ENCODE results near the gene WWOX. TPM values are rescaled to one million over a fixed set of nuclear protein-coding genes. Genes with fewer than 3 reads are reported as not detected.

The WWOX gene
- total RNA-seq, 1 donor from 2014 or later = 18.6 TPM

GRCh38 chr16:79128706-79129105, 1029.3 kb downstream of the WWOX start:
- Mint-ChIP-seq H3K4me1 (ENCODE audit: unreplicated experiment) (no peaks in the 10 kb centered on the region), H3K4me3 (ENCODE audit: unreplicated experiment) (no peak overlapping the region), H3K27me3 (ENCODE audit: unreplicated experiment) (no peaks in the 10 kb centered on the region), H3K36me3 (ENCODE audit: low read depth, unreplicated experiment) (no peaks in the 10 kb centered on the region), H3K9me3 (ENCODE audit: unreplicated experiment) (no peaks in the 10 kb centered on the region), H3K27ac (ENCODE audit: unreplicated experiment) (no peak overlapping the region)
- TF ChIP-seq, protein P1, sequence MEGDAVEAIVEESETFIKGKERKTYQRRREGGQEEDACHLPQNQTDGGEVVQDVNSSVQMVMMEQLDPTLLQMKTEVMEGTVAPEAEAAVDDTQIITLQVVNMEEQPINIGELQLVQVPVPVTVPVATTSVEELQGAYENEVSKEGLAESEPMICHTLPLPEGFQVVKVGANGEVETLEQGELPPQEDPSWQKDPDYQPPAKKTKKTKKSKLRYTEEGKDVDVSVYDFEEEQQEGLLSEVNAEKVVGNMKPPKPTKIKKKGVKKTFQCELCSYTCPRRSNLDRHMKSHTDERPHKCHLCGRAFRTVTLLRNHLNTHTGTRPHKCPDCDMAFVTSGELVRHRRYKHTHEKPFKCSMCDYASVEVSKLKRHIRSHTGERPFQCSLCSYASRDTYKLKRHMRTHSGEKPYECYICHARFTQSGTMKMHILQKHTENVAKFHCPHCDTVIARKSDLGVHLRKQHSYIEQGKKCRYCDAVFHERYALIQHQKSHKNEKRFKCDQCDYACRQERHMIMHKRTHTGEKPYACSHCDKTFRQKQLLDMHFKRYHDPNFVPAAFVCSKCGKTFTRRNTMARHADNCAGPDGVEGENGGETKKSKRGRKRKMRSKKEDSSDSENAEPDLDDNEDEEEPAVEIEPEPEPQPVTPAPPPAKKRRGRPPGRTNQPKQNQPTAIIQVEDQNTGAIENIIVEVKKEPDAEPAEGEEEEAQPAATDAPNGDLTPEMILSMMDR (IDR thresholded peaks at IDR 0.05; ENCODE audit: unreplicated experiment) = no peak
- DNase-seq (ENCODE audit: low spot score) = no peak

GRCh38 chr16:79130616-79131015, 1031.2 kb downstream of the WWOX start:
- Mint-ChIP-seq H3K9me3 (ENCODE audit: unreplicated experiment) (no peaks in the 10 kb centered on the region), H3K36me3 (ENCODE audit: low read depth, unreplicated experiment) (no peaks in the 10 kb centered on the region), H3K27ac (ENCODE audit: unreplicated experiment) (no peak overlapping the region), H3K4me3 (ENCODE audit: unreplicated experiment) (no peak overlapping the region), H3K4me1 (ENCODE audit: unreplicated experiment) (peaks cover 7% of the 10 kb centered on the region), H3K27me3 (ENCODE audit: unreplicated experiment) (no peaks in the 10 kb centered on the region)
- TF ChIP-seq, protein P1 (IDR thresholded peaks at IDR 0.05; ENCODE audit: unreplicated experiment) = no peak
- DNase-seq (ENCODE audit: low spot score) = no peak

GRCh38 chr16:79131321-79132075, 1032.0 kb downstream of the WWOX start:
- no peaks in the 10 kb centered on the region for H3K36me3 Mint-ChIP-seq (ENCODE audit: low read depth, unreplicated experiment)
- no peaks in the 10 kb centered on the region for H3K9me3 Mint-ChIP-seq (ENCODE audit: unreplicated experiment)
- H3K27ac Mint-ChIP-seq (ENCODE audit: unreplicated experiment) = no peak overlapping the region
- no peak for DNase-seq (ENCODE audit: low spot score)
- peaks cover 7% of the 10 kb centered on the region for H3K4me1 Mint-ChIP-seq (ENCODE audit: unreplicated experiment)
- H3K4me3 Mint-ChIP-seq (ENCODE audit: unreplicated experiment) = no peak overlapping the region
- H3K27me3 Mint-ChIP-seq (ENCODE audit: unreplicated experiment) = no peaks in the 10 kb centered on the region
- TF ChIP-seq, protein P1 (IDR thresholded peaks at IDR 0.05; ENCODE audit: unreplicated experiment) = no peak

DNA sequence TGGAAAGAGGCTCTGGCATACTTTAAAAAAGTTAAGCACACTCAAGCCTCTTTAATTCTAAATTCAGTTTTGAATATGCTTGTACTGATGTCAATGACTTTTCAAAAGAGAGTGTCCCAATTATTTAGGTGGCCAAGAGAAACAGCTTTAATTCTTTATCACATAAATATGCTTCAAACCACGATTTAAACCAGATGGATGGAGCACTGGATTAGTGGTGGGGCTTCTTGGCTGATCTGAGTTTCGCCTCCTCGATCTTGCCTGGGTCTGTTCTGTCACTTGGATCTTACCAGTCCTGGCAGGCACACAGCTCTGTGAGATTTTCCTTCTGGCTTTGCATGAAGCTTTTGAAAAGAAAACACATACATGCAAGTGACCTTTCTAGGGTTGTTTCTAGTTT, 1033.2 kb downstream of the WWOX start:
- H3K36me3 Mint-ChIP-seq (ENCODE audit: low read depth, unreplicated experiment) = no peaks in the 10 kb centered on the region
- H3K27ac Mint-ChIP-seq (ENCODE audit: unreplicated experiment) = no peak overlapping the region
- no peak for DNase-seq (ENCODE audit: low spot score)
- no peaks in the 10 kb centered on the region for H3K9me3 Mint-ChIP-seq (ENCODE audit: unreplicated experiment)
- H3K4me3 Mint-ChIP-seq (ENCODE audit: unreplicated experiment) = no peak overlapping the region
- TF ChIP-seq, protein P1 (IDR thresholded peaks at IDR 0.05; ENCODE audit: unreplicated experiment) = no peak
- peaks cover 7% of the 10 kb centered on the region for H3K4me1 Mint-ChIP-seq (ENCODE audit: unreplicated experiment)
- no peaks in the 10 kb centered on the region for H3K27me3 Mint-ChIP-seq (ENCODE audit: unreplicated experiment)

- Mint-ChIP-seq H3K9me3 (ENCODE audit: unreplicated experiment) (no peaks in the 10 kb centered on the region), H3K27ac (ENCODE audit: unreplicated experiment) (no peak overlapping the region), H3K4me1 (ENCODE audit: unreplicated experiment) (peaks cover 7% of the 10 kb centered on the region), H3K4me3 (ENCODE audit: unreplicated experiment) (no peak overlapping the region), H3K36me3 (ENCODE audit: low read depth, unreplicated experiment) (no peaks in the 10 kb centered on the region), H3K27me3 (ENCODE audit: unreplicated experiment) (no peaks in the 10 kb centered on the region)
- TF ChIP-seq, protein P1 (IDR thresholded peaks at IDR 0.05; ENCODE audit: unreplicated experiment) = no peak
- no peak for DNase-seq (ENCODE audit: low spot score)
Observed at GRCh38 chr16:79134300-79134699, 1034.8 kb downstream of the WWOX start.
